Activated CD8-positive, alpha-beta memory T cell treated with anti-CD3 and anti-CD28 coated beads, Interleukin-2, amount 50 U/mL, for 1 hour (primary cell): ENCODE data around the gene FCMR.
"Not testable (repeated sequence)": the region's sequence is repeated elsewhere in the genome, so short reads cannot be mapped to it uniquely, and the experiment has no call there.

ENCODE experiments used
- DNase-seq: peaks from one replicate; pipeline ENCODE4 v3.0.0-alpha.2; 2020; ENCODE audit errors: extremely low read depth

Gene FCMR

DNA sequence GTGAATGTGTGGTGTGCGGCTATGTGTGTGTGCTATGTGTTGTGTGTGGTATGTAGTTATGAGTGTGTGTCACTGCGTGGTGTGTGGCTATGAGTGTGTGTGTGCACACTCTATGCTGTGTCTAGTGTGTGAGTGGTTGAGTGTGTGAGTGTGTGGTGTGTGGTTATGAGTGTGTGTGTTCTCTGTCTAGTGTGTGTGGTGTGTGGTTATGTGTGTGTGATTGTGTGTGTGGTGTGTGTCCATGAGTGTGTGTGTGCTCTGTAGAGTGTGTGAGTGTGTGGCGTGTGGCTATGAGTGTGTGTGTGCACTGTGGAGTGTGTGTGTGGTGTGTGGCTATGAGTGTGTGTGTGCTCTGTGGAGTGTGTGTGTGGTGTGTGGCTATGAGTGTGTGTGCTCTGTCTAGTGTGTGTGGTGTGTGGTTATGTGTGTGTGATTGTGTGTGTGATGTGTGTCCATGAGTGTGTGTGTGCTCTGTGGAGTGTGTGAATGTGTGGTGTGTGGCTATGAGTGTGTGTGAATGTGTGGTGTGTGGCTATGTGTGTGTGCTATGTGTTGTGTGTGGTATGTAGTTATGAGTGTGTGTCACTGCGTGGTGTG is 2.3 kb upstream of the FCMR start:
- DNase-seq = not testable (repeated sequence)

DNA sequence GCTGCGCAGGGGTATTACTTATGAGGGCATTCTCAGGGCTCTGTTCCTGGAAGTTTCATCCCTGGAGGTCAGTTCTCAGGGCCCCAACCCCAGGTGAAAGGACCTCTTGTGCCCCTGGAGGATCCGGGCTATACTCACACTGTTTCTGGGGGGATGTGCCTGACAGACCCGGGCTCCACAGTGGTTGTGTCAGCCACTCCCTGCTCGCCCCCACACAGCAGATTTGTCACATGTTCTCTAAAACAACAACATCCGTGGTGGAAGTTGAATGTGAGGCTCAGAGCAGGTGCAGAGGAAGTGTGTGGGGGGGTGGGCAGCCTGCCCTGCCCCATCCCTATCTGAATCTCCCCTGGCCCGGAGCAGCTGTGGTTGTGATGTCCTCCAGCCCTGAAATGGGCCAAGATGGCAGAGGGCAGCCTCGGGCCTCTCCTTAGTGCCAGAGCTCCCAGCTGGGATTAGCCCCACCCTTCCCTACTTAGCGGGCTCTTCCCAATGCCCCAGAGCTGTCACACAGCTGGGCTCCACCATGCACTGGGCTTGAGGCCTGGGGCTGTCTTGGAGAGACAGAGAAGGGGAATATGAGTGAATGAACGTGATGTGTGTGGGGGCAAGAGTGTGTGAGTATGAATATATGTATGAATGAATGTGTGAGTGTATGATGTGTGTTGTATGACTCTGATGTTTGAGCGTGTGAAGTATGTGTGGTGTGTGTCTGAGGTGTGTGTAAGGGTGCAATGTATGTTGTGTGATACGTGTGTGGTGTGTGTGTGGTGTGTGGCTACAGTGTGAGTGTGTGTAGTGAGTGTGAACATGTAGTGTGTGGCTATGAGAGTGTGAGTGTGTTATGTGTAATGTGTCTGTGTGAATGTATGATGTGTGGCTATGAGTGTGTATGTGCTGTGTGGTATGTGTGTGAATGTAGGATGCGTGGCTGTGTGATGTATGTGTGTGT is 1.5 kb upstream of the FCMR start:
- peak; percentile 65 for DNase-seq

- DNase-seq = no peak
Observed at GRCh38 chr1:206922524-206922923, 783 bp upstream of the FCMR start.

- no peak for DNase-seq
Observed at GRCh38 chr1:206918076-206918475, 3.7 kb downstream of the FCMR start.

DNA sequence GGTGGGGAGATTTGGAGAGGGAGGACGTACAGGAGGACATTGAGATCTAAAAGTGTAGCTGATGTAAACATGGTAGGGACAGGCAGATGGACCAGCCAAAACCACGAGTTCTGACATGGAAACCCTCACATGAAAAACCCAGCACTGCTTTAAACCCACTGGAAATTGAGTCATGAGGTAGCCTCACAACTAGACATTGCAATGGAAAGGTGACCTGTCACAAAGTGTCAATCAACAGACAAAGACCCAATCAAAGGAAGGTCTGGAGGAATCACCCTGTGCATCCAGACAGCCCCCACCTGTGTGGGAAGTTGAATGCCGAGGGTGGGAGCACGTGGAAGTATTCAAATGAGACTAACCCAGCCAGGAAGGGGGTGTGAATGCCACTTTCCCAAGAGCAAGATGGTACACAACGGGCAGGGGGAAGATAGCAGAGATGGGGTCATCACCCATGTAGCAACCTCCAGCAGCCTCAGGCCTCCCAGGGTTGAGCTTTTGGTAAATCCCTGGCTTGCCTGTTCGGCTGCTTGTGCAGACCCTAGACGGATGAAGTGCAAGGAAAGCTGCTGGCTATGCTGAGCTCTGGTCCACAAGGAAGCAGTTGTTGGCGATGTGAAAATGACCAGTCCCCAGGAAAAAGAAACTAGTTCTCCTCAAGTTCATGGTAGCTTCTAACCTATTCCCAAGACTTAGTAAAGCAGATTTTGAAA is 5.6 kb downstream of the FCMR start:
- no peak for DNase-seq

GRCh38 chr1:206915030-206915735 is 6.6 kb downstream of the FCMR start:
- DNase-seq = no peak

DNA sequence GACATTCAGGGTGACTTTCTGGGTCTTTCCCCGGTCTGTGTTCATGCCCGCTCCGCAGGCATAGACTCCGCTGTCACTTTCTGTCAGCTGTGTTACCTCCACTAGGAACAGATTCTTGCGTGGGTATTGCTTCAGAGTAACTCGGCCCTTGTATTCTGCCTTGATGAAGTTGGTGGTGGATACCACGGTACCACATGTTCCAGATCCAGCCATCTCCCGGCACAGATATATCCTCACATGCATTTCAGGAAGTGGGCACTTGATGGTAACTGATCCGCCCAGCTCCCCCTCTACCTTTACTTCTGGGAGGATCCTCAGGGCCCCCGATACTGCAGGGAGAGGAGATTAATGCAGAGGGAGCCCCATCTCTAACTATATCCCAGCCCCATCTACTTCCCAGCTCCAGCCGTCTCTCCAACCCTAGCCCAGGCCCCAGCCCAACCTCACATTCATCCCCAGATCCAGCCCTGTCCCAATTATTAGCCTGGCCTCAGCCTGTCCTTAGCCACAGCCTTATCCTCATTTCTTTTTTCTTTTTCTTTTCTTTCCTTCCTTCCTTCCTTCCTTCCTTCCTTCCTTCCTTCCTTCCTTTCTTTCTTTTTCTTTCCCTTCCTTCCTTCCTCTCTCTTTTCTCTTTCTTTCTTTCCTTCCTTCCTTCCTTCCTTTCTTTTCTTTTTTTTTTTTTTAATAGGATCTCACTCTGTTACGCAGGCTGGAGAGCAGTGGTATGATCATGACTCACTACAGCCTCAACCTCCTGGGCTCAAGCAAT is 7.8 kb downstream of the FCMR start:
- no peak for DNase-seq

- no peak for DNase-seq
Observed at GRCh38 chr1:206912445-206913095, 9.2 kb downstream of the FCMR start.

DNA sequence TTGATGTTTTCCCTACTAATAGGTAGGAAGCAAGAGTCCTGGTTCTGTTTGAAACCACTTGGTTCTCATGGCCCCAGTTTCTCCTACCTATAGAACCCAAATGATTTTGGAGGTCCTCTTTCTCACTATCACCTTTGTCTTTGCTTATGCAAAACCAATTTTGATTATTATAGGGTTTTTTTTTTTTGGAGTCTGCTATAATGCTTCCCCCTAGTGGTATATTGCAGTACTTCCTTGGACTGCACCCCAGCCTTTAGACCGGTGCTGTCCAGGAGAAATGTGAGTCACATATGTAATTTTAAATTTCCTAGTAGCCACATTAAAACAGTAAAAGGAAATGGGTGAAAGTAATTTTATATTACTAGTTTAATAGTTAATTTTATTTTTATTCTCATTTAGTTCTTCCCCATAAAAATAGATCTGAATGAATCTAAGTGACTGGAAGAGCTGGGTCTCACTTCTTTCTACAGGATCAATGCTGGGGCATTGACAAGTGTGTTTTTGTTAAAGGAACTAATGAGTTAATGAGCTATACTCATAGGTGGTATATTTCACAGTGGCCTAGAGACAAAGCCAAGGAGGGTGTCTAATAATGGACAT is 10.6 kb downstream of the FCMR start:
- DNase-seq = no peak

DNA sequence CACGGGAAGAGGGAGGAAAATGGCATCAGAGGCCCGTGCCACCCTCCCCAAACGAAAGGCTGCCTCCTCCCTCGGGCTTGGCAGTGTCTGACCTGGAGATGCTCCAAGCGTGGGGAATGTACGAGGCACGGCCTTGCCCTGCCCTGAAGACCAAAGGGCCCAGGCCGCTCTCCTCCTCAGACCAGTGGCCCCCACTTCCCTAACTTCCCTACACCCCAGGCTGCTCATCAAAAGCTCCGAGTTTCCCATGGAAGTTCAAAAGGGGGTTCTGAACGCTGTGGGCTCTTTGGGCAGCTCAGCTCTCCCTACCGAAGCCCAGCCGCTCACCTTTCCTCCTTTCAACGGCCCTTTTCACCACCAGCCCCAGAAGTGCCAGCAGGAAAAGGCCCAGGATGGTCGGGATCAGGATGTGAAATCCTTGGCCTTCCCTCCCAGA is 11.8 kb downstream of the FCMR start:
- no peak for DNase-seq

GRCh38 chr1:206909161-206909882 is 12.4 kb downstream of the FCMR start:
- no peak for DNase-seq

- DNase-seq = no peak
Observed at GRCh38 chr1:206908038-206908437, 13.7 kb downstream of the FCMR start.

DNA sequence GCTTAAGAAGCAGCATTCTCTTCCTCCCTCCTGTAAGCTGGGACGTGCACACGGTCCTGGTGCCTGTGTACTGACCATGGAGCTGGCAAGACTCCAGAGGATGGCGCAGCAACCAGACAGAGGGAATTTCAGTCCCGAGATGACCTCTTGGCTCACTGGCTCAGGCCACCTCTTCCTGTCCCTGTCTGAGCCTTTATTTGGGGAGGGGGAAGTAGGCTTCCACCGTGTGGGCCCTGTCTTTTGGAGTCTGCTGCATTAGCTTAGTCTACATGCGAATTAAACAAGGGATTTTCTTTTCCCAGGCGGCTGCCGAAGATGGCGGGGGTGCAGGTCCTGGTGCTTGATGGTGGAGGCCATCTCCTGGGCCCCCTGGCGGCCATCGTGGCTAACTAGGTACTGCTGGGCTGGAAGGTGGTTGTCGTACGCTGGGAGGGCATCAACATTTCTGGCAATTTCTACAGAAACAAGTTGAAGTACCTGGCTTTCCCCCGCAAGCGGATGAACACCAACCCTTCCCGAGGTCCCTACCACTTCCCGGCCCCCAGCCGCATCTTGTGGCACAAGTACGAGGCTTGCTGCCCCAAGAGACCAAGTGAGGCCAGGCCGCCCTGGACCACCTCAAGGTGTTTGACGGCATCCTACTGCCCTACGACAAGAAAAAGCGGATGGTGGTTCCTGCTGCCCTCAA is 14.3 kb downstream of the FCMR start:
- no peak for DNase-seq

GRCh38 chr1:206905295-206906164 is 16.2 kb downstream of the FCMR start:
- no peak for DNase-seq

DNA sequence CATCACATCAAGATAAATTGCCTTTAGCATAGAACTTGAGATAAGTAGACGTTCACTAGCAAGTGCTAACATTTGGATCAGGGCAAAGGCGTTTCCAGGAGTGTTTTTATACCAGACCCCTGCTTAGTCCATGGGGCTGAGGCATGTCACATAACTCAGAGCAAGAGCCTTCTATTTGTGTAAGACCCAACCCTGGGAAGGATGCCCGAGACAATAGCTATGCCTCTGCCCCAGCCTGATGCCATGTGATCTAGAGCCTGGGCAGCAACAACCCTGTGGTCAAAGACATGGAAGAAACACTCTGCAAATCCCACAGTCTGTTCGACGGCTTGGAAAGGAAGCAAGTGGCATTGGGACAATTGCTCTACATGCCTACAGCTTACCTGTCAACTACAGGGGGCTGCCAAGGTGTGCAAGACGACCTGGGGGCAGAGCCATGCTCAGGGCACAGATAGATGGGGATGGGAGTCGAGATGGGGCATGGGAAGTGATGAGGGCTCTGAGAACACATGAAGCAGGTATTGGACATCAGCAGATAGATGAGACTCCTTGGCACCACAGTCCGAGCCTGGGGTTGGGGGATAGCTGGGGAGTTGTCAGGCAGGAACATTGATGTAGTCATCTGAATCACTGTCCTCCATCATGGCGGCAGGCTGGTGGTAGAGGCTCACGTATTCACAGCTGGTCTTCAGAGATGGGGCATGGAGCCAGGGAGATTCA is 17.2 kb downstream of the FCMR start:
- DNase-seq = no peak

GRCh38 chr1:206903687-206904086 is 18.1 kb downstream of the FCMR start:
- no peak for DNase-seq

GRCh38 chr1:206902702-206903101 is 19.0 kb downstream of the FCMR start:
- DNase-seq = no peak
